ENCODE results near the gene HYAL2.

The HYAL2 gene

GRCh38 chr3:50268703-50269451 is 53.7 kb downstream of the HYAL2 start, which contains the start of gene SEMA3B:
Gene SEMA3B, plus strand, starts transcription at chr3:50269147. Its CDS starts 94 bp downstream, at chr3:50269241.
- DNase-seq = no peak

DNA sequence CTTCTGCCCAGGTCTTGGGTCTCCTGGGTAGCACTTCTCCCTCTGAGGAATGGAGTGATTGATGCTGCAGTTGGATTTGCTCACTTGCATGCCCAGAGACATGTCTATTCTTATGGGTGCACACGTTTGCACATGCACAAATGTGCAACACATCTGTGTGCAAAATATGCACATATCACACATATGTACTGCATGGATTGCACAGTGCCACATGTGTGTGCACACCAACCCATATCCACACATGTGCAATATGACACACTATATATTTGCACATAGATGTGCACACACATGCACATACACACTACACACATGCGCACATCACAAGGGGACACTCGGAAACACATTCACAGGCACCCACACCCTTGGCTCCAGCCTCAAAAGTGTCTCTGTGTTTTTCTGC is 54.3 kb downstream of the HYAL2 start:
- DNase-seq = no peak
